ENCODE data around the gene MORC1. TPM values are rescaled to one million over a fixed set of nuclear protein-coding genes. Genes with fewer than 3 reads are reported as not detected.

The MORC1 gene
- total RNA-seq, 1 donor from 2014 or later, result not detected

- no peaks in the 10 kb centered on the region for H3K4me1 Mint-ChIP-seq (ENCODE audit: low read depth)
- no peak overlapping the region for H3K4me3 Mint-ChIP-seq (ENCODE audit: unreplicated experiment)
- H3K27me3 Mint-ChIP-seq (ENCODE audit: low read depth), result peaks cover 20% of the 10 kb centered on the region
- TF ChIP-seq, protein P1, sequence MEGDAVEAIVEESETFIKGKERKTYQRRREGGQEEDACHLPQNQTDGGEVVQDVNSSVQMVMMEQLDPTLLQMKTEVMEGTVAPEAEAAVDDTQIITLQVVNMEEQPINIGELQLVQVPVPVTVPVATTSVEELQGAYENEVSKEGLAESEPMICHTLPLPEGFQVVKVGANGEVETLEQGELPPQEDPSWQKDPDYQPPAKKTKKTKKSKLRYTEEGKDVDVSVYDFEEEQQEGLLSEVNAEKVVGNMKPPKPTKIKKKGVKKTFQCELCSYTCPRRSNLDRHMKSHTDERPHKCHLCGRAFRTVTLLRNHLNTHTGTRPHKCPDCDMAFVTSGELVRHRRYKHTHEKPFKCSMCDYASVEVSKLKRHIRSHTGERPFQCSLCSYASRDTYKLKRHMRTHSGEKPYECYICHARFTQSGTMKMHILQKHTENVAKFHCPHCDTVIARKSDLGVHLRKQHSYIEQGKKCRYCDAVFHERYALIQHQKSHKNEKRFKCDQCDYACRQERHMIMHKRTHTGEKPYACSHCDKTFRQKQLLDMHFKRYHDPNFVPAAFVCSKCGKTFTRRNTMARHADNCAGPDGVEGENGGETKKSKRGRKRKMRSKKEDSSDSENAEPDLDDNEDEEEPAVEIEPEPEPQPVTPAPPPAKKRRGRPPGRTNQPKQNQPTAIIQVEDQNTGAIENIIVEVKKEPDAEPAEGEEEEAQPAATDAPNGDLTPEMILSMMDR (IDR thresholded peaks at IDR 0.05), result no peak
- no peak for DNase-seq (ENCODE audit: low spot score)
- H3K27ac Mint-ChIP-seq (ENCODE audit: unreplicated experiment), result no peak overlapping the region
- H3K36me3 Mint-ChIP-seq (ENCODE audit: low read depth), result no peaks in the 10 kb centered on the region
- no peaks in the 10 kb centered on the region for H3K9me3 Mint-ChIP-seq (ENCODE audit: low read depth)
Measured at GRCh38 chr3:108970561-108970960, 147.4 kb downstream of the MORC1 start.

DNA sequence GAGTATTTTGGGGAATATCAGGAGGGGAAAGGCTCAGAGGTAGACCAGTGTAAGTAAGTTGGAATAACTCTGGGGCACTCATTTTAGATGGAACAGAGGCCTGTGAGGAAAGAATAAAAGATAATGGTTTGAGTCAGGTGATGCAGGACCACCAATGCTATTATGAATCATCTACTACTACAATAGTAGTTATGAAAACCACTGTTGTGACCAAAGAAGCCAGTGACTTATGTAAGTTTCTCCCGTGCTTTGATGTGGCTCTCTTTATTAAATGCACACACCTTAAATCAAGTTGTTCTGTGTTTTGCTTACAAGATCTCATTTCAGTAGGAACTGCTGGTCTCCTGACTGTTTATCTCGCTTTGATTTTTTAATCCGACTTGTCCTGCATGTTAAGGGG is 151.2 kb downstream of the MORC1 start:
- Mint-ChIP-seq H3K36me3 (ENCODE audit: low read depth) (no peaks in the 10 kb centered on the region), H3K27me3 (ENCODE audit: low read depth) (peaks cover 13% of the 10 kb centered on the region), H3K27ac (ENCODE audit: unreplicated experiment) (no peak overlapping the region), H3K4me1 (ENCODE audit: low read depth) (no peaks in the 10 kb centered on the region), H3K9me3 (ENCODE audit: low read depth) (no peaks in the 10 kb centered on the region), H3K4me3 (ENCODE audit: unreplicated experiment) (no peak overlapping the region)
- DNase-seq (ENCODE audit: low spot score), result no peak
- TF ChIP-seq, protein P1 (IDR thresholded peaks at IDR 0.05), result no peak

- Mint-ChIP-seq H3K4me1 (ENCODE audit: low read depth) (no peaks in the 10 kb centered on the region), H3K36me3 (ENCODE audit: low read depth) (no peaks in the 10 kb centered on the region), H3K27ac (ENCODE audit: unreplicated experiment) (no peak overlapping the region), H3K9me3 (ENCODE audit: low read depth) (no peaks in the 10 kb centered on the region), H3K27me3 (ENCODE audit: low read depth) (peaks cover 15% of the 10 kb centered on the region), H3K4me3 (ENCODE audit: unreplicated experiment) (no peak overlapping the region)
- TF ChIP-seq, protein P1 (IDR thresholded peaks at IDR 0.05), result no peak
- no peak for DNase-seq (ENCODE audit: low spot score)
Measured at GRCh38 chr3:108959017-108959416, 158.9 kb downstream of the MORC1 start.

GRCh38 chr3:108953700-108954099 is 164.2 kb downstream of the MORC1 start, which contains the start of gene GUCA1C:
TSS of gene GUCA1C (minus strand) at chr3:108953879. CDS start at chr3:108953762, 117 bp downstream.
- H3K4me1 Mint-ChIP-seq (ENCODE audit: low read depth), result no peaks in the 10 kb centered on the region
- TF ChIP-seq, protein P1 (IDR thresholded peaks at IDR 0.05), result no peak
- H3K4me3 Mint-ChIP-seq (ENCODE audit: unreplicated experiment), result no peak within 1 kb of the TSS

GRCh38 chr3:108953210-108953609 is 164.7 kb downstream of the MORC1 start:
- H3K4me3 Mint-ChIP-seq (ENCODE audit: unreplicated experiment), result no peak overlapping the region
- no peaks in the 10 kb centered on the region for H3K36me3 Mint-ChIP-seq (ENCODE audit: low read depth)
- no peaks in the 10 kb centered on the region for H3K9me3 Mint-ChIP-seq (ENCODE audit: low read depth)
- DNase-seq (ENCODE audit: low spot score), result no peak
- no peak overlapping the region for H3K27ac Mint-ChIP-seq (ENCODE audit: unreplicated experiment)
- TF ChIP-seq, protein P1 (IDR thresholded peaks at IDR 0.05), result no peak
- peaks cover 20% of the 10 kb centered on the region for H3K27me3 Mint-ChIP-seq (ENCODE audit: low read depth)
- no peaks in the 10 kb centered on the region for H3K4me1 Mint-ChIP-seq (ENCODE audit: low read depth)

More at GRCh38 chr3:108953700-108954099, 164.2 kb downstream of the MORC1 start, which contains the start of gene GUCA1C:
- H3K27me3 Mint-ChIP-seq (ENCODE audit: low read depth), result peaks cover 19% of the 10 kb centered on the region
- no peak within 1 kb of the TSS for H3K27ac Mint-ChIP-seq (ENCODE audit: unreplicated experiment)
- no peak for DNase-seq (ENCODE audit: low spot score)
- no peaks in the 10 kb centered on the region for H3K36me3 Mint-ChIP-seq (ENCODE audit: low read depth)
- H3K9me3 Mint-ChIP-seq (ENCODE audit: low read depth), result no peaks in the 10 kb centered on the region

Measured in chondrocyte (in vitro differentiated cells).